ENCODE measurements around the gene NDUFS5. TPM values are rescaled to one million over a fixed set of nuclear protein-coding genes. Genes with fewer than 3 reads are reported as not detected.
"Not testable (repeated sequence)": the region's sequence is repeated elsewhere in the genome, so short reads cannot be mapped to it uniquely, and the experiment has no call there.

The NDUFS5 gene
- 823 and 839 TPM in 2 replicates for total RNA-seq (2014; rRNA removed; shearing (Covaris generic))

DNA sequence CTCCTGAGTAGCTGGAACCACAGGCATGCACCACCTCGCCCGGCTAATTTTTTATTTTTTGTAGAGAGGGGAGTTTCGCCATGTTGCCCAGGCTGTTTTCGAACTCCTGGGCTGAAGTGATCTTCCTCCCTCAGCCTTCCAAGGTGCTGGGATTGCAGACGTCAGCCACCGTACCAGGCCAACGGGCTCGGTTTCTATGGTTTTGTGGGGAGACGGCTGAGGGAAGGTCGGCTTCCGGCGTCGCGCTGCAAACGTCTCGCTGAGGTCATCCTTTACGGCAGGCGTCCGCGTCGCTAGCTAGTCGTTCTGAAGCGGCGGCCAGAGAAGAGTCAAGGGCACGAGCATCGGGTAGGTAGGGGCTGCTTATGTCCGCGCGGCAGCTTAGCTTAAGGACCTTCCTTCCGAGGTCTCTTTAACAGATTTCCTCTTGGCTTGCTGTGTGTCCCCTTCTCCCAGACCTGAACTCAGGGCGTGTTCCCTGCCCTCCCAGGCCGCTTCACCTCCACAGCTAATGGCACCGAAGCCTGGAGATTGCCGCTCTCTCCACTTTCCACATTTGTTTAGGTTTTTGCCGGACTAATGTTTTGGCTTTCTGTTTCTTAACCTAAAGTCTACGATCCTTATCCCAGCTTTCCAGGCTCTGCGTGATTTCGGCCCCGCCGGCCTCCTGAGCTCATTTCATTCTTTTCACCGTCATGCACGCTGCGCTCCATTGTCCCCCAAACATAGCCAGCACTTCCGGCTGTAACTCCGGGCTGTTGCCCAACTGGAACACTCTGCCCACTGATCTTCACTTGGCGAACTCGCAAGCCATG lies at the start of gene NDUFS5:
Gene NDUFS5 (plus strand): TSS at position 300 of the 815 bp plus-strand sequence. CDS start 2,375 bp downstream, outside the sequence.
- DNase-seq (ENCODE audit: low read depth): peak; percentile 92

DNA sequence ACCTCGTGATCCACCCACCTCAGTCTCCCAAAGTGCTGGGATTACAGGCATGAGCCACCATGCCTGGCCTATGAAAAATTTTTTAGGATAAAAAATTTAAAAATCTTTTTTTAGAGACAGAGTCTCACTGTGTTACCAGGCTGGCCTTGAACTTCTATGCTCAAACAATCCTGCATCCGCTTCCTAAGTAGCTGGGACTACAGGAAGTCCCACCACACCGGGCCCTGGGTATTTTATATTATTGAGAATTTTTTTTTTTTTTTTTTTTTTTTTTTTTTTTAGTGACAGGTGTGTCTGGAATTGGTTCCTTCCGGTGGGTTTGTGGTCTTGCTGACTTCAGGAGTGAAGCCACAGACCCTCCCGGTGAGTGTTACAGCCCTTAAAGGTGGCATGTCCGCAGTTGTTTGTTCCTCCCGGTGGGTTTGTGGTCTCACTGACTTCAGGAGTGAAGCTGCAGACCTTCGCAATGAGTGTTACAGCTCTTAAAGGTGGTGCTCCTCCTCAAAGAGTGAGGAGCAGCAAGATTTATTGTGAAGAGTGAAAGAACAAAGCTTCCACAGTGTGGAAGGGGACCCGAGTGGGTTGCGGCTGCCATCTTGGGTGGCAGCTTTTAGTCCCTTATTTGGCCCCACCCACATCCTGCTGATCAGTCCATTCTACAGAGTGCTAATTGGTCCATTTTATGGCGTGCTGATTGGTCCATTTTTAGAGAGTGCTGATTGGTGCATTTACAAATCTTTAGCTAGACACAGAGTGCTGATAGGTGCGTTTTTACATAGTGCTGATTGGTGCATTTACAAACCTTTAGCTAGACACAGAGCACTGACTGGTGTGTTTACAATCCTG lies 48.5 kb upstream of the NDUFS5 start:
- not testable (repeated sequence) for DNase-seq (ENCODE audit: low read depth)

DNA sequence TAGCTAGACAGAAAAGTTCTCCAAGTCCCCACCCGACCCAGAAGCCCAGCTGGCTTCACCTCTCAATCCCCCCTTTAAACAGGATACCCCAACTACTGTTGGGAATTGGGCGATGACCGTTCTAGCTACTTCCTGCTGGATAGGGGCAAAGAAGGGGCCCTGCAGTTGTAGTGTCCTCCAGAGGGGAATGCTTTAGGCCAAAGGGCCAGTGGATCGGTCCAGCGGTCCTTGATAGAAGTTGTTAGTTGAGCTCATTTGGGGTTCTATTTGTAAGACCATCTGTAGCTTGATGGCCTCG lies 48.0 kb upstream of the NDUFS5 start:
- not testable (repeated sequence) for DNase-seq (ENCODE audit: low read depth)

DNA sequence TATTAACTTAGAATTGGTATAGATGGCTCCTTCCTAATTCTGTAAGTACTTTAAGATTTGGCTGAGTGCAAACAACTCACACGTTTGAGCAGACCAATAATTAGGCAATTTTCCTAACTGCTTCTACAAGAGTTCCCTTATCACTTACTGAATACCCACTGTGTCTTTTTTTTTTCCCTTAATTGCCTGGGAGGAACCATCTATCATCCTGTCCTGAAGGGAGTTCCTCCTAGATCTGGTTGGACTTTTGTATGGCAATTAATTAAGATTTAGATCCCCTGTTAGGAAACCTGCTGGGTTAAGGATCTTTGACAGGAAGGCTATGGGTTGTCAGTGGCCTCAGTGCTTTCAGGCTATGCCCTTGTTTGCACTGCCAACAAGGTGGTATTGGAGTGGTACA lies 46.8 kb upstream of the NDUFS5 start:
- DNase-seq (ENCODE audit: low read depth): not testable (repeated sequence)

DNA sequence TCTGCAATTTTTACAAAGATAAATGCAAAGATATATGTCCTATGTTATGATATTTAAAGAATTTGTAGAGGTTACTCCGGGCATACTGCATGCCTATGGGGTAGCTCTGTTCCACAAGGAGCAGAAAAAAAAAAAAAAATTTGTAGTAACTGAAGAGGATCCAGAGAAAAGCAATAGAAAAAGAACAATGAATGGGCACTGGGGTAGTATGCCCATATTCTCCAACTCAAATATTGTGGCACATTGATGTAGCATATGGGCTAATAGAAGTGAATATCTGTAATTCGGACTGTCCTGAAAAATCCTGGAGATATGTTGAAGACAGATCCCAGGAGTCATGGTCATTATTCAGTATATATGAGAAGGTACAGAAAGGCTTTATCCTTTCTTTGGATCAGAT lies 36.2 kb upstream of the NDUFS5 start:
- DNase-seq (ENCODE audit: low read depth): no peak

DNA sequence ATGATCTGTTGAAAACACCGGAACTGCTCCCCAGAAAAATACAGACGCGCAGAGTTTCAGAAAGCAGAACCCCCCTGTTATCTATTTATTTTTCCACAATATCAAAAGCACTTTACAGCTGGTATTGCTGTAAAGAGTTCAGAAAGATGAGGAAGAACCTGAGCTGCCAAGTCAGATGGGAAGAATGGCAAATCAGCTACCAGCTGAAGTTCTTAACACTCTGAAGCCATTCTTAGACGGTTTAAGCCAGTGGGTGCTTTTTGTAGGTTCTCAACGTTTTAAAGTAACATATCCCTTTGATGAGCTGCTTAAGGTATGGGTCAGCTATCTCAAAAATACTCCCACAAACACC lies 35.8 kb upstream of the NDUFS5 start:
- DNase-seq (ENCODE audit: low read depth): peak; percentile 7

DNA sequence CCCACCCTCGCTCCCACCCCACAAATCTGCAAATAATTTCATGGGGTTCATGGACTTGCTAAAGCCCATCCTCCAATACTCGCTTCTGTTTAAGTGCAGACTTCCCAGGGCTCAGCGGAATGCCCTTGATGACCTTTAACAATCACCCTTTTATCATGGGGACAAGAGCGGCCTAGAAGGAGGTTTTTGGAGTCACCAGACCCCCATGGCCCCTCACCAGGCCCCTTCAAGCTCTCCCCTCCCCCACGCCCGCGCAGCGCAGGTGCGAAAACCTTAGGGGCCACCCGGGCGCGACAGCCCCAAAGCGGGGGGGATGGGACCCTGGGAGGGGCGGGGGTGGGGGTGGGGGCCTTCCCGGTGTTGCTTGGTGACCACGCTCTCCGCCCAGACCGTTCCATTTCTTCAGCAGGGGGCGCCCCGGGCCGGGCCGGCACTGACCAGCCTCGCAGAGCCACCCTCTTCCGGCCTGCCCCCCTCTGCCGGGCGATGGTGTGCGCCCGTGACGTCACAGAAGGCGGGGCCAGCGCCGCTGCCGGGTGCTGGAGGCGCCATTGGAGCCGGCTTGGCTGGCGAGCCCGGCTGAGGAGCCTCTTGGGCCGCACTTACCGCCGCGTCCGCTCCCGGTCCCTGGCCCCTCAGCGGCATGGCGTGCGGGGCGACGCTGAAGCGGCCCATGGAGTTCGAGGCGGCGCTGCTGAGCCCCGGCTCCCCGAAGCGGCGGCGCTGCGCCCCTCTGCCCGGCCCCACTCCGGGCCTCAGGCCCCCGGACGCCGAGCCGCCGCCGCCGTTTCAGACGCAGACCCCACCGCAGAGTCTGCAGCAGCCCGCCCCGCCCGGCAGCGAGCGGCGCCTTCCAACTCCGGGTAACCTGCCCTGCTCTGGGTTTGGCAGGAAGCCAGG lies 35.2 kb upstream of the NDUFS5 start, which contains the start of gene AKIRIN1:
Gene AKIRIN1 (plus strand): TSS at position 539 of the 900 bp plus-strand sequence. CDS start 105 bp downstream, at position 644.
- peak; percentile 96 for DNase-seq (ENCODE audit: low read depth)

DNA sequence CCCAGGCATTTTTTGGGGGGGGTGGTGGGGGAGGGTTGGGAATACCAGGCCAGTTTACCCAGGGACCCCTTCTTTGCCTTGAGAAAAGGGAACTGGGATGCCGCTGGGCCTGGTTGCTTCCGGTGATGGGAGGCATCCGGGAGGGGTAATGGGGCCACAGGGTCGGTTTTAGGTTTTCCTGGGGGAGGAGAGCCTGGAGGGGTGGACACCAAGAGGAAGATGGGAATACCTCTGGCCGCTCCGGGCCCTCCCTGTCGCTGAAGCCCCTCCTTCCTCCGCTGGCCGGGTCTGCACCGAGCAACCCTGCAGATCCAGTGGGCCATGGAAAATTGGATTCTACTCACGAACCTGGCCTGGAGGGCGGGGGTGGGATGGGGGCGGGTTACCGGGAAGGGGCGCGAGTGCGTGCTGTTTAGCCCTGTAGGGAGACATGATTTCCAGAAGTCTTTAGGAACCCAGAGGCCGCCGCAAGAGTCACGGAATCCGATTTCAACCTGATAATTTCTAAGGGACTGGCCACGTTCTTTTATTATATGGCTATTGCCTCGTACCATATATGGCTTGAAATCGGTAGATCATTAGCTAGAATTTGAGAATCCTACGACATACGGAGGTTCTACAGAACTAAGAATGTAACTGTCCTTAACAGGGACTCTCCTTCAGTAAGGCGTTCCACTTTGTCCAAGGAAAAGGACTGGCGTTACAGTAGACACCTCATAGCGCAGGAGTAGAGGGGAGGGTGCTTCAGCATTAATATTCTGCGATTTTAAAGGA lies 34.3 kb upstream of the NDUFS5 start:
- peak; percentile 56 for DNase-seq (ENCODE audit: low read depth)

DNA sequence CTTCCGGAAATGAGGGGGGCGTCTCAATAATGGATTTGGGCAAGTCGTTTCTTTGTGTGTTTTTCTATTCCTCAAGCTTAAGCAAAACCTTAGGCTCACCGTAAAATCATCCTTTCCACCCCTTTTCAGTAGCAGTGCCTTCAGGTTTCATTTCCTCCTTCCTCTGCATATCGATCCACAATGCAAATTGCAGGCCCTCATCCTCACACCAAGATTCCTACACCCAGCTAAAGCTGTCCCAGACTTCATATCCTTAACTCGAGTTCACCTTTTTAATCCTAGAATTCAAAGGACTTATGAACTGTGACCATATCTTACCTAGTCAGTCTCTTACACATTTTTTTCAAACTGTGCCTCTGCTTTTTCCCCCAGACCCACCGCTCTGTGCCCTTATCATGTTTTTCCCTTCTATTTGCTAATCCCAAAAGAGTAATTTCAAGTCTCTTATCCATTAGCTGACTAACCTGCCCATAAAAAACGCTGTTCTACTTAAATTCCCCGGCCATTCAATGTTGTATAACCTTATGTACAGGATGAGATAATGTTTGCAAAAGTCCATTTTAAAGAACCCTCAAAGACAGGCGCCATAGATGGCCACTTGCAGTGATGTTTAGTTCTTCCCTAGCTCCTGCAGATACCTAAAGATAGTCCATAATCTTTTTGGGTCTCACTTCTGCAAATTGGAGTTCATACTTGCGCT lies 33.6 kb upstream of the NDUFS5 start:
- DNase-seq (ENCODE audit: low read depth): no peak

DNA sequence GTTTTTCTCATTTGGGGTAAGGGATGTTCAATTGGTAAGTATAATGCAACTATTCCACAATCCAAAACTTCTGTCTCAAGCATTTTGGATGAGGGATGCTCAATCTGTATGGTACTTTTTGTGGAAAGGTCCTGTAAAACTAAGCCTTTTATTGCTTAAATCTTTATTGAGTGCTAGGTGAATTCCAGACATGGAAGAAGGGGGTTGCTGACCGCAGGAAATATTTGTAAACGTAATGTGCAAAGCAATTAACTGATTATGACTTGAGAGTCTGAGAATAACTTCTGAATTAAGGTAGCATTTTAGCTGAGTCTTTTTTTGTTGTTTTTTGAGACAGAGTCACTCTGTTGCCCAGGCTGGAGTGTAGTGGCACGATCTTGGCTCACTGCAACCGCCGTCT lies 32.0 kb upstream of the NDUFS5 start:
- DNase-seq (ENCODE audit: low read depth): no peak

DNA sequence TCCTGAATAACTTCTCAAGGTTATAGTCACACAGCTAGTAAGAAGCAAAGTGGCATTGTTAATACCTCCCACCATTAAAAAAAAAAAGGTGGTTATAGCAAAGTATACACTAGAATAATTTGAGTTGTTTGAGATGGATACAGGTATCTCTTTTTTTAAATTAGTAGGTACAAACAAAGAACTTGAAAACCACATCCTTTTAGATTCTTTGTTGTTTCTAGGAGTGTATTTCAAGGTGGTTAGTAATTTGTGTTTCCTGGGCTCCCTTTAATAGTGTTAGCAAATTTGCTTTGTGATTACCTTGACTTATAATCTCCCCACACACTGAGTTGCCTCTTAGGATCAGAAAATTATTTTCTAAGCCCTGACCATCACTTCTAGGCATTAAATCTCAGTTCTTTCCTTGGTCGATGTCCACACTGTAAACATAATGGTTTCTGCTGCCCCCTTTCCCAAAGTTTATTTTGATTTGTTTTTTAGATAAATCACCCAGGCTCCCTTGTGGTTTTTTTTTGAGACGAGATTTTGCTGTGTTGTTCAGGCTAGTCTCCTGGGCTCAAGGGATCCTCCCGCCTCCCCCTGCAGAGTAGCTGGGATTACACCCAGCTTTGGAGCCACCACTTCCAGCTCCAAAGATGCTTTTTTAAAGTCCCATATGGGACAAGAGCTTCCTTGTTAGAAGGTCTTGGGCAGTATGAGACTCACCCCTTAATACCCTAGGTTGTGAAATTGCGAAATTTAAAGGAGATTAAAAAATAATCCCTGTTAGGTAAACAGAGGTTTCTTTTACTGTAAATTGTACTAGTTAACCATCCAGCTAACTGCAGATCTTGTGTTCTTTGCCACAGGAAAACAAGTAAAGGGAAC lies 28.9 kb upstream of the NDUFS5 start:
- no peak for DNase-seq (ENCODE audit: low read depth)

DNA sequence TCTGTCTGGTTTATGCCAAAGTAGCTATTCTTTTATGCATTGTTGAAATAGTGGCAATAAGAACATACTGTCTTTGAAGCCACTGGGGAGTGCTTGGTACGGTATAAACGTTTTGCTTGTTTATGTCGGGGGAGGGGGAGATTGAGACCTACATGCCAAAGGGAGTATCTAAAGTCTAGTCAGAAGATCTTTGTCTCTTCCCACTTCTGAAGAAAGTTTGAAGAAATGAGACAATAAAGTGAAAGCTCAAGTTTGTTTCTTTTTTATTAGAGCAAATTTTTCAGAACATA lies 28.3 kb upstream of the NDUFS5 start:
- no peak for DNase-seq (ENCODE audit: low read depth)

DNA sequence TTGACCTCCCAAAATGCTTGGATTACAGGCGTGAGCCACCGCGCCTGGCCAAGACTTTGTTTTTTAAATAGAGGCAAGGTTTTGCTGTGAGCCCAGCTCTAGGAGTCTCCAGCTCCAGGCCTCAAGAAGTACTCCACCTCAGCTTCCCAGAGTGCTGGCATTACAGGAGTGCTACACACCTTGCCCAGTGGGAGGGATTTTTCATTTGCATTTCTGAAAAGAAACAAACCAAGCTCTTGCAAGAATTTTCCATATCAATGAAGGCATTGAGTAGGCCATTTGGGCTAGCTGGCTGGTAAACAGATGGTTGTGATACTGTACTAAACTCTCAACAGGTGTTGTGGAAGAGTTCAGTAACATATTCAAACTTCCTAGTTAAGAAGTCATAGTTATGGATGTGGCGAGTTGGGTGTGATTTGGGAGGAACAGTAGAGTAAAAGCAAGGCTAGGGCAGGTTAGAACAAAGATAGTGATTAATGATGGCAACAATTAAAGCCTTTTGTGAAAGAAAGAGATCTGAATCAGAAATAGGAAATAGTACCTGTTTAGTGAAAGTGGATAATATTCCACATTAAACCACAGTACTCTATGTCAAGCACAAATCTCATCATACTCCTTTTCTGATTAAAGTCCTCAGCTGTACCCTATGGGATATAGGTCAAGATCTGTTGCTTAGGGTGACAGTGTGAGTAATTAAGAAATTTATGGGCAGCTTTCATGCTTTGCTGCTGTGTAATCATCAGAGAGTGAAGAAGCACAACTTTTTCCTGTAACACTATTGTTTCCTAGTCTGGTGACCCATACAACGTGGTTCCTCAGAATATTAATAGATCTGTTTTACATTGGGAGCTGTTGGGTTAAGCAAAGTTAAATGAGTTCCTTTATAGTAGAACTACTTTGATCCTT lies 24.4 kb upstream of the NDUFS5 start:
- DNase-seq (ENCODE audit: low read depth): no peak

DNA sequence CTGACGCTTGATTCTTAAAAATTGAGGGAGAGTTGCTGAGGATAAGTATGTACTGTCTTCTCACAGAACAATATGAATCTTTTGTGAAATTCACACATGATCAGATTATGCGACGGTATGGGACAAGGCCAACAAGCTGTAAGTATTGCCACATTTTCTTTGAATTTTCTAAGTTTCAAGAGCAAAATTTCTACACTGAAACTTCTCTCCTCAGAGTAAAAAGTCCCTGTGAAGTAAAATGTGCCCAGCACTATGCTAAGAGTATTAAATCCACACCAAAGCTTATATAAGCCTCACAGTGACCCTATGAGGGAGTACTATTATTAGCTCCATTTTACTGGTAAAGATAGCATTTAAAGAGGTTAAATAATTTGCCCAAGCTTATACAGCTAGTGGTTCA lies 22.9 kb upstream of the NDUFS5 start:
- DNase-seq (ENCODE audit: low read depth): no peak

DNA sequence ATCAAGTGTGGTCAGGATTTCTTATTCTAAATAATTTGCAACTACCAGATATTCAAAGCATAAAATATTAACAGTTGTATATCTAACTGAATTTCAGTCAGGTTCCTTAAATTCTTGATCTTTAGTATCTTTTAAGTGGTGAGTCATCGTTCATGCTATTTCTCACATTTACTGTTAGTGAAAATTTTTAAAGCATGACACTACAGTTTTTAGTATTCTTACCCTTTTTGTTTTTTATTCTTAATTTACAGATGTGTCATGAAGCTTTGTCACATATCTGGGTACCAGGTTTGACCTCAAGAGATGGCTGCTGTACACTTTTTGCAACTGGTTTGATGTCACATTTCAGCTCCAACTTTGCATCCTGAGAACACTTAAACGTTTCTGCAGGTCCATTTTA lies 22.4 kb upstream of the NDUFS5 start:
- DNase-seq (ENCODE audit: low read depth): no peak

DNA sequence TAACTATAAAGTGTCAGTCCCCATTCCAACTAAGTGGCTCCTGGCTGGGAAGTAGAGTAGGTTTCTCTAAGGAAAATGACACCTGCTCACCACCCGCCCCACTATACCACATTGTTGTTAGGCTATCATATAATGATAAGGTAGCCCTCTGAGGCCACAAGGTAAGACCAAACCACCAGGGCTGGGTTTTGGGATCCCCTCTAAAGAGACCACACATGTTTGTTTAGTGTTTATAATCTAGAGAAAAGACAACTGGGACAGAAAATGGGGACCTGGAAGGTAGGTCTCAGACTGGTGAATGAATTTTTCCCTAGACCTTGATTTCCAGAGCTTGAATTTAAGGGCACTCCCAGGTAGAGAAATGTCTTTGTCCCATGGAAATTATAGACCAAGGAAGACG lies 19.9 kb upstream of the NDUFS5 start:
- no peak for DNase-seq (ENCODE audit: low read depth)

DNA sequence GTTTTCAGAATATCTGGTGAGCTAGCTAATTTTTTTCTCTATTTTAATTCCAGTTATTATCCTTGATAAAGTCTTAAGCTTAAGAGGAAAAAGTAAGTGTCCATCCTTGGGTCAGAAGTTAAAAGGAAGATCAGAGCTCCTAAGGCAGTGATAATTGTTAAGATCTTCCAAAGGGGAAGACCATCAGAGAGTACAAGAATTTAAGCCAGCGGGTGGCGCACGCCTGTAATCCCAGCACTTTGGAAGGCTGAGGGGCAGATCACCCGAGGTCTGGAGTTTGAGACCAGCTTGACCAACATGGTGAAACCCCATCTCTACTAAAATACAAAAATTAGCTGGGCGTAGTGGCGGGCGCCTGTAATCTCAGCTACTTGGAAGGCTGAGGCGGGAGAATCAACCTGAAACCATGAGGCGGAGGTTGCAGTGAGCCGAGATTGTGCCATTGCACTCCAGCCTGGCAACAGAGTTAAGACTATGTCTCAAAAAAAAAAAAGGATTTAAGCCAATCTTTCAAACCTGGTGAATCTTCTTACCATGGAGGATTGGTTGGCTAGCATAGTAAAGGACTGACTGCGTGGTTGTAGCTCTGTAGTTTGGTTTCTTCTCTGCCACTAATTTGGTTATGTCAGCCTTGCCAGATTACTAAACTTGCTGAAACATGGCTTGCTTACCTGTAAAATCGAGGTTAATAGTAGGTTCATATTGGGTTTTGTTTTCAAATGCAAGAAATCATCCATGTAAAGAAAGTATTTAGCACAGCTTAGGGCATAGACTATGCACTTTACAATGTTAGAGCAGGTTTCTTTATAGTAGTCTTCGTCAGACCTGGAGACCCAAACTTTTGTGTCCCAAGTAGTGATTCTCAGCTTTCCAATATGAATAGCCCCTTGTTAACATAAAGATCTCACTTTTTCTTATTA lies 19.2 kb upstream of the NDUFS5 start:
- DNase-seq (ENCODE audit: low read depth): no peak

DNA sequence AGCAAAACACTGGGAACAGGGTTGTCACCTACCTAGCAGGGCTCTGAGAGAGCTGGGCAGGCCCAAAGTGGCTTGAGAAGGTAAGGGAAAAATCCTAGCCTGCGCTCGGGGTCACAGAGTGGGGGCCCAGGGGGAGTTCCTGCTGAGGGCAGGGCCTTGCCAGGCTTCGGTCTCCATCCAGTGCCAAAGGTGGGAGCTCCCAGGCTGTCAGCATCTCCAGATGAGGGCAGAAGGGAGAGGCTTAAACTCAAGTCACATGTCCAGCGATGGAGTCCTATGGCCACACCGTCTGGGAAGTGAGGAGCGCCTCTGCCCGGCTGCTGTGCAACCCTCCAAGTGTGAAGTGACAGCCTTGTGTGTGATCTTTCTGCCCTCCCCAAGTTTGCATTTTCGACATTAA lies 11.2 kb upstream of the NDUFS5 start:
- DNase-seq (ENCODE audit: low read depth): not testable (repeated sequence)

Measured in RPMI7951 (cell line).